Measurements from ENCODE around the gene KCNJ12.

- TF ChIP-seq EZH2 (IDR thresholded peaks at IDR 0.05; ENCODE audit: borderline replicate concordance, low read depth, low read length, poor library complexity, severe bottlenecking) (no peak), CTCF (conservative IDR thresholded peaks at IDR 0.05; ENCODE audit: low read depth, low read length) (no peak)
Observed at GRCh38 chr17:21374441-21375161, 1.6 kb upstream of the KCNJ12 start.
